Psoas muscle (tissue), 8 donors: ENCODE data around the gene LCE1A. TPM values are rescaled to one million over a fixed set of nuclear protein-coding genes. Genes with fewer than 3 reads are reported as not detected.

Experiments used
- ATAC-seq, 4 donors: fragments of 200-7000 bp; cut with Tn5 transposase; one replicate each; pipeline ENCODE4 v1.9.1; 2020; ENCODE audit warnings: moderate library complexity in 3 of 4, mild to moderate bottlenecking in 2 of 4
- DNase-seq, 2 donors: peaks; one replicate each; pipeline ENCODE4 v3.0.0-alpha.2; 2020
- H3K27ac ChIP-seq: fragments of 200-600 bp; one replicate; pipeline ENCODE4 v1.8.0; 2022
- H3K27me3 ChIP-seq, 3 donors: fragments of 200-600 bp in 1 of 3; one replicate each; pipeline versions ENCODE4 v1.6.1 to v1.8.0; 2013 to 2022; ENCODE audit warnings: low read length in 2 of 3, mild to moderate bottlenecking in 2 of 3, moderate library complexity in 1 of 3; ENCODE audit not compliant: insufficient read depth in 3 of 3
- H3K36me3 ChIP-seq, 2 donors: fragments of 200-600 bp in 1 of 2; one replicate each; pipeline versions ENCODE4 v1.6.1 to v1.8.0; 2013 to 2022; ENCODE audit warnings: low read depth in 1 of 2, mild to moderate bottlenecking in 1 of 2, moderate library complexity in 1 of 2; ENCODE audit not compliant: insufficient read depth in 1 of 2
- H3K4me1 ChIP-seq: fragments of 200-600 bp; one replicate; pipeline ENCODE4 v1.8.0; 2022
- H3K4me3 ChIP-seq: fragments of 200-600 bp; one replicate; pipeline ENCODE4 v1.8.0; 2022; ENCODE audit warnings: mild to moderate bottlenecking
- H3K9me3 ChIP-seq: fragments of 200-600 bp; one replicate; pipeline ENCODE4 v1.8.0; 2022
- CTCF ChIP-seq: fragments of 200-600 bp; IDR thresholded peaks from one replicate; pipeline ENCODE4 v1.8.0; 2022; ENCODE audit warnings: antibody characterized with exemption
- WGBS, 3 donors: extraction: QIAGEN DNeasy Blood & Tissue Kit; methylation state at CpG; one replicate each; pipeline versions ENCODE4 v1.1.6 to v1.1.7; 2013; 5-methylcytosine and 5-hydroxymethylcytosine counted together
- intact Hi-C, 2 donors: fragments of 100-400 bp; cut with DNase I; formaldehyde crosslinking; loops; one replicate each; pipeline versions ENCODE4 v1.11.0 to v1.14.2; 2022
- polyA plus RNA-seq, 3 donors: library from polyadenylated mRNA; stranded (reverse); fragments of 200-250 nt; gene quantifications; one replicate each; pipeline ENCODE4 v1.2.3, GENCODE V29; 2013
- total RNA-seq, 4 donors: library from RNA; stranded (reverse); fragmentation: NEBNext Ultra II Directional in 2 of 4; extraction: Animal tissue kit (Norgen Biotek cat#: 25700) in 2 of 4; gene quantifications; one replicate each; pipeline versions ENCODE4 v1.2.1 to v1.2.4, GENCODE V29; 2021 to 2023
- donor health status: healthy with polysubstance abuse.
- donor health status: DM: no; HTN: no; CAD: no; lungs with moderate emphysema.
- donor health status: Bipolar disorder and iron deficiency.
- donor health status: healthy.
- donor health status: DM: yes; HTN: yes; CAD: no.
- donor health status: DM: no; HTN: no; CAD: no.
- donor health status: DM: no; HTN: no; CAD: no.
- donor health status: DM: yes; HTN: yes; CAD: no.

LCE1A gene
- total and polyA plus RNA-seq, 7 donors: not detected

- ATAC-seq (no peak), DNase-seq (no peak)
- intact Hi-C loops: no loop called here
- Histone ChIP-seq H3K4me3 (no peak overlapping the region), H3K4me1 (no peaks in the 10 kb centered on the region), H3K27ac (no peak overlapping the region), H3K36me3 (no peaks in the 10 kb centered on the region), H3K9me3 (no peaks in the 10 kb centered on the region), H3K27me3 (no peaks in the 10 kb centered on the region)
- TF ChIP-seq CTCF: no peak
Measured at GRCh38 chr1:152864443-152864842, 37.2 kb downstream of the LCE1A start.

GRCh38 chr1:152866321-152866720 lies 39.0 kb downstream of the LCE1A start:
- Histone ChIP-seq H3K36me3 (no peaks in the 10 kb centered on the region), H3K27ac (no peak overlapping the region), H3K4me3 (no peak overlapping the region), H3K4me1 (no peaks in the 10 kb centered on the region), H3K27me3 (no peaks in the 10 kb centered on the region), H3K9me3 (no peaks in the 10 kb centered on the region)
- ATAC-seq: no peak
- intact Hi-C loops: no loop called here
- TF ChIP-seq CTCF: no peak
- no peak for DNase-seq
- WGBS, 3 donors: 75 to 83% (median 76%) methylated on average over 2 of the region's 2 CpGs

GRCh38 chr1:152869808-152870419 lies 42.6 kb downstream of the LCE1A start:
- no peak for ATAC-seq

GRCh38 chr1:152870831-152871730 lies 43.8 kb downstream of the LCE1A start:
- Histone ChIP-seq H3K9me3 (no peaks in the 10 kb centered on the region), H3K27me3 (no peaks in the 10 kb centered on the region), H3K4me1 (no peaks in the 10 kb centered on the region), H3K27ac (no peak overlapping the region), H3K4me3 (no peak overlapping the region), H3K36me3 (no peaks in the 10 kb centered on the region)
- no peak for DNase-seq
- no peak for TF ChIP-seq CTCF
- ATAC-seq: no peak
- 39 to 56% (median 51%) methylated on average over 16 to 17 of the region's 17 CpGs for WGBS, 3 donors
- intact Hi-C loops: no loop called here

More at GRCh38 chr1:152869808-152870419, 42.6 kb downstream of the LCE1A start:
- no peaks in the 10 kb centered on the region for H3K4me1 ChIP-seq
- TF ChIP-seq CTCF: peak; percentile 56
- 31 to 39% (median 34%) methylated on average over 9 of the region's 9 CpGs for WGBS, 3 donors
- intact Hi-C loops: no loop called here
- H3K36me3 ChIP-seq: no peaks in the 10 kb centered on the region
- H3K9me3 ChIP-seq: no peaks in the 10 kb centered on the region
- H3K4me3 ChIP-seq: no peak overlapping the region
- H3K27ac ChIP-seq: no peak overlapping the region
- DNase-seq: peak in 1 of 2 donors; percentile 35
- H3K27me3 ChIP-seq: no peaks in the 10 kb centered on the region
